KMS-11 (cell line): Measurements from ENCODE around the gene ZC3HAV1.

ENCODE experiments used
- H2AFZ ChIP-seq: fragments of 200-600 bp; sonication (generic); 2 replicates; pipeline ENCODE4 v1.6.1; 2016; ENCODE audit warnings: antibody characterized with exemption, mixed run types, low read depth
- H3K27ac ChIP-seq: fragments of 200-600 bp; sonication (generic); 2 replicates; pipeline ENCODE4 v1.6.1; 2016; ENCODE audit warnings: mild to moderate bottlenecking, mixed run types
- H3K27me3 ChIP-seq: fragments of 200-600 bp; sonication (generic); 2 replicates; pipeline ENCODE4 v1.6.1; 2017; ENCODE audit warnings: mild to moderate bottlenecking, low read depth, mixed run types, moderate library complexity; ENCODE audit not compliant: insufficient read depth
- H3K36me3 ChIP-seq: fragments of 200-600 bp; sonication (generic); 2 replicates; pipeline ENCODE4 v1.6.1; 2017; ENCODE audit warnings: mild to moderate bottlenecking, mixed run types; ENCODE audit not compliant: insufficient read depth
- H3K4me1 ChIP-seq: fragments of 200-600 bp; sonication (generic); 2 replicates; pipeline ENCODE4 v1.6.1; 2016; ENCODE audit warnings: mild to moderate bottlenecking, low read depth, mixed run types; ENCODE audit not compliant: poor library complexity, severe bottlenecking
- H3K4me2 ChIP-seq: fragments of 200-600 bp; sonication (generic); 2 replicates; pipeline ENCODE4 v1.7.0; 2016; ENCODE audit warnings: mild to moderate bottlenecking, mixed run types
- H3K4me3 ChIP-seq: fragments of 200-600 bp; sonication (generic); IDR thresholded peaks from 2 replicates; pipeline ENCODE4 v1.6.1; 2017; ENCODE audit warnings: low read depth, low read length, mixed read lengths; ENCODE audit not compliant: insufficient read depth
- H3K79me2 ChIP-seq: fragments of 200-600 bp; sonication (generic); 2 replicates; pipeline ENCODE4 v1.6.1; 2016; ENCODE audit warnings: low read depth, mixed run types; ENCODE audit not compliant: insufficient read depth
- H3K9ac ChIP-seq: fragments of 200-600 bp; sonication (generic); 2 replicates; pipeline ENCODE4 v1.6.1; 2016; ENCODE audit warnings: mild to moderate bottlenecking, mixed run types
- H4K20me1 ChIP-seq: fragments of 200-600 bp; sonication (generic); 2 replicates; pipeline ENCODE4 v1.6.1; 2016; ENCODE audit warnings: mild to moderate bottlenecking, mixed run types; ENCODE audit not compliant: insufficient read depth
- CTCF ChIP-seq: fragments of 200-600 bp; sonication (generic); conservative IDR thresholded peaks from 2 replicates; pipeline ENCODE4 v1.6.1; 2017; ENCODE audit warnings: low read depth, mild to moderate bottlenecking, antibody characterized with exemption, low read length, moderate library complexity, mixed read lengths

Gene ZC3HAV1

DNA sequence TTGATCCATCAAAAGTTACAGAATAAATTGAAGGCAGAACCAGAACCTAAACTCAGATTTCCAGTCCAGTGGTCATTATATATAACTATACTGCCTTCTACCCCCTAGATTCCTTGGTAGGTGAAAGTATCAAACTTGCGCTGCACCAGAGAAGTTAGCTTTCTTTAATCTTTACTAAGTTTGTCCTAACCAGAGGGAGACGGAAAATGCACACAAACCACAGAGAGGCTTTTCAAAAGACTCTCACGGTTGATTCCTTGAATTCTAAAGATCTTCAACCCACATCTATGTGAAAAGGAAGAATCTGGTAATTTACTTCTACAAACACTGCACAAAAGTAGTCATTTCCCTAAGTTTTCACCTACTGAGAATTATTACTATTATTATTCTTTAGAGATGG, 110.1 kb downstream of the ZC3HAV1 start:
- H3K9ac ChIP-seq: no peak overlapping the region
- TF ChIP-seq CTCF: no peak
- H3K27ac ChIP-seq: no peak overlapping the region
- H4K20me1 ChIP-seq: no peaks in the 10 kb centered on the region
- no peaks in the 10 kb centered on the region for H3K79me2 ChIP-seq
- no peak overlapping the region for H3K4me2 ChIP-seq
- no peak overlapping the region for H2AFZ ChIP-seq
- H3K36me3 ChIP-seq: no peaks in the 10 kb centered on the region
- no peak overlapping the region for H3K4me3 ChIP-seq
- no peaks in the 10 kb centered on the region for H3K27me3 ChIP-seq
- H3K4me1 ChIP-seq: no peaks in the 10 kb centered on the region
